HEK293 (cell line): Measurements from ENCODE around the gene PDXDC1.
"Not testable (repeated sequence)": the region's sequence is repeated elsewhere in the genome, so short reads cannot be mapped to it uniquely, and the experiment has no call there.

ENCODE experiments used
- CTCF ChIA-PET: fragments of 350-600 bp; formaldehyde crosslinking; extraction: SDS; loops from one replicate; lab custom pipeline; 2021; ENCODE audit warnings: antibody characterized with exemption; lab: Yijun Ruan, JAX
- POLR2A ChIA-PET: fragments of 300-600 bp; formaldehyde crosslinking; extraction: SDS; loops from one replicate; lab custom pipeline; 2020; ENCODE audit warnings: antibody characterized with exemption, inconsistent platforms; lab: Yijun Ruan, JAX
- H3K27ac ChIP-seq: fragments of 200-500 bp; sonication (Bioruptor generic); 2 replicates; pipeline ENCODE4 v1.5.1; 2014; ENCODE audit warnings: low read depth, low read length, control low read depth, inconsistent platforms; ENCODE audit errors: extremely low read depth
- H3K36me3 ChIP-seq, 2 experiments: fragments of 200-500 bp in 1 of 2; sonication (Bioruptor generic) in 1 of 2; 1 replicate in 1 of 2; 2 replicates in 1 of 2; pipeline ENCODE4 v1.5.1; 2014 to 2017; ENCODE audit warnings: inconsistent platforms in 2 of 2, low read length in 2 of 2; ENCODE audit not compliant: control insufficient read depth in 2 of 2, insufficient read depth in 1 of 2
- H3K4me1 ChIP-seq: fragments of 200-500 bp; sonication (Bioruptor generic); 2 replicates; pipeline ENCODE4 v1.5.1; 2014; ENCODE audit warnings: mild to moderate bottlenecking, low read length, inconsistent platforms; ENCODE audit not compliant: control insufficient read depth, insufficient read depth
- H3K4me3 ChIP-seq: 2 replicates; pipeline ENCODE4 v1.5.1; 2011; ENCODE audit warnings: low read depth, mild to moderate bottlenecking, control low read depth, low read length, moderate library complexity
- H3K9me3 ChIP-seq: fragments of 200-500 bp; sonication (Bioruptor generic); 2 replicates; pipeline ENCODE4 v1.5.1; 2014; ENCODE audit warnings: low read depth, low read length, inconsistent platforms; ENCODE audit not compliant: control insufficient read depth, insufficient read depth
- ELK4 ChIP-seq: IDR thresholded peaks from 2 replicates; pipeline ENCODE4 v1.6.1; 2011; ENCODE audit warnings: mild to moderate bottlenecking, low read depth, low read length, borderline replicate concordance
- RBAK ChIP-seq: fragments of 450-650 bp; formaldehyde crosslinking; IDR thresholded peaks from 2 replicates; pipeline ENCODE4 v1.5.1; 2016; ENCODE audit warnings: missing biosample characterization, missing genetic modification characterization
- SP7 ChIP-seq: fragments of 450-650 bp; formaldehyde crosslinking; IDR thresholded peaks from 2 replicates; pipeline ENCODE4 v1.5.1; 2016; ENCODE audit warnings: missing biosample characterization, missing genetic modification characterization
- ZBTB10 ChIP-seq: fragments of 450-650 bp; formaldehyde crosslinking; IDR thresholded peaks from 2 replicates; pipeline ENCODE4 v1.5.1; 2016; ENCODE audit warnings: missing biosample characterization, missing genetic modification characterization
- ZNF138 ChIP-seq: fragments of 450-650 bp; formaldehyde crosslinking; IDR thresholded peaks from 2 replicates; pipeline ENCODE4 v1.5.1; 2016; ENCODE audit warnings: missing biosample characterization, missing genetic modification characterization, borderline replicate concordance
- ZNF169 ChIP-seq: fragments of 450-650 bp; formaldehyde crosslinking; IDR thresholded peaks from 2 replicates; pipeline ENCODE4 v1.5.1; 2016; ENCODE audit warnings: missing biosample characterization, missing genetic modification characterization

The PDXDC1 gene

DNA sequence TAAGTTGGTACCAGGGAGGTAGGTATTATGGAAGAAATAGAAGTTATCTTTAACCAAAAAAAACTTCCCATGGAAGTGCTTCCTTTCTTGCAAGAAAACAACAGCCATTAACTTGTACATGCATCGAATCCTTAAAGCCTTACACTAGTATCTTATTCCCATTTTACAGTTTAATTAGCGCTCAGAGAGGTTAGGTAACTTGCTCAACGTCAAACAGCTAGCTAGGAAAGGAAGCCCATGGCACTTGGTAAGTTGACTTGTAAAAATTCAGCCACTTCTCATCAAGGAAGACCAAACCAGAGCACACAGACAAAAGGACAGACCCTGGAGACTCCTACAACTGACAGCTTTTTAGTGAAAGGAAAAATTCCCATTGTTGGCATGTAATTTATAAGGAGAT lies 84.5 kb downstream of the PDXDC1 start (continued):
- no peak for TF ChIP-seq ELK4
- TF ChIP-seq ZNF138 (tag by site-specific recombination): no peak
- TF ChIP-seq RBAK (tag by site-specific recombination): no peak
- no peak for TF ChIP-seq SP7 (tag by site-specific recombination)
- no peak for TF ChIP-seq ZBTB10 (tag by site-specific recombination)
- no peak for TF ChIP-seq ZNF169

DNA sequence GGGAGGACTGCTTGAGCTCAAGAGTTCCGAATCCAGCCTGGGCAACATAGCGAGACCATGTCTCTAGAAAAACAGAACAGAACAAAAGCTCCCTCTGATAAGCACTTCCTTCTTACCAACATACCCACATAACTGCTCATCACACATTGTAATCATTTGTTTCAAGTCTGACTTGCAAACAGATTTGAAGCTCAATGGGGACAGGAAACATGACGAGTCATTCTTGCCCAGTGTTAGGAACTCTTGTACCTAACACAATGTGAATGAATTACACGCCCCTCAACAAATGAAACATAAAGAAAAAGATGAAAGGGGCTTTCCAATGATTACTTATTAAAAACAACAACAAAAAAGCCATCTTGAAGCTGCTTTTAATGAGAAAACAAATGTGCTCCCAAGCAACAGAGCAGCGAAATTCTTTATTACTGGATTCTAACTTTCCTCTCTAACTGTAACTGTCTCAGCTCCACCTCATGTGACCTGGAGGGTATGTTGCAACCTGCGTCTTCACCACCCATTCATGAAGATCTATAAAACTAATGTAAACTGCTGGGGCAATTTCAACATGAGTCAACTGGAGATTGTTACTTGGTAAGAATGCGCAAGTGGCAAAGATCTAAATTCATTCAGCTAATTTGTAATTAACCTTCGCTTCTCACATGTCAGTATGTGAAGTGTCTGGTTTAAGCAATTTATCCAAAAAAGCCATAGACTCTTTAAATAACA lies 87.4 kb downstream of the PDXDC1 start:
- H3K4me1 ChIP-seq, POLR2A ChIA-PET, H3K27ac ChIP-seq, H3K4me3 ChIP-seq, H3K9me3 ChIP-seq: not testable (repeated sequence)
- H3K36me3 ChIP-seq: peaks cover 16 to 69% of the 10 kb centered on the region in 2 experiments
- CTCF ChIA-PET: interaction anchor here (1.9 kb wide), 1 partner anchor 11 kb away, joined by 6 read pairs; no protein-coding TSS in a partner anchor

DNA sequence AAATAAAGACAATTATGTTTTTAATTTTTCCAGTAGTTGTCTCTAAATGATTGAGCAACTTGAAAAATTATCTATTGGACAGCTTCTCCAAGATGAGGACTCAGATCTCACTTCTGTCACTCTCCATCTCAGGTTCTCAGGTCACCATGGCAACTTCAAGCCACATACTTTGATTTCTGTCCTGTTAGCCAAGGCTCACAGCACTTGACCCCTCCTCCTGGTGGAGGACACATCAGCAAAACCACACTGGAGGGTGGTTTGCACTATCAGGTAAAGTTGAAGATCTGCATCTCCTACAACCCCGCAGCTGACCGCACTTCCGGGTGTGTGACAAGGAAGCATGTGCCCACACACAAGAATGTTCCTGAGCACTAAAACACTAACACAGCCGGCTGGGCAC lies 91.1 kb downstream of the PDXDC1 start:
- H3K4me3 ChIP-seq, CTCF ChIA-PET, H3K9me3 ChIP-seq, POLR2A ChIA-PET, H3K4me1 ChIP-seq, H3K27ac ChIP-seq: not testable (repeated sequence)
- H3K36me3 ChIP-seq: peaks cover 6 to 66% of the 10 kb centered on the region in 2 experiments

DNA sequence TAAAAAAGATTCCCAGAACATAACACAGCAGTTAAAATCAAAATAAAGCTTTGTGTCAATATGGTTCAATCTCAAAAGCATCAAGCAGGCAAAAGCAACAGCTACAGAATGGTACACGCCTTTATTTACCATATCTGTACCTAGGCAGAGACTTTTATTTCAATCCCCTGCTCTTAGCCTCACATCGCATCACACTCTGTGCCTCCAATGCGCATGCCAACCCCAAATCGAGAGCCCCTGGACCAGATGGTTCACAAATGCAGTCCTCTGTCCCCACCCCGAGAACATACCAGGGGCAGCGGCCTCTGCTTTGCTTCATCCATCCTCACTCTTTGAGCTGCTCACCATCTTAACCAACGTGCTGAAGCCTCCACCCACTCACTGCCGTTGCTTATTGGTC lies 91.9 kb downstream of the PDXDC1 start:
- H3K27ac ChIP-seq, H3K9me3 ChIP-seq, H3K4me1 ChIP-seq, H3K4me3 ChIP-seq, CTCF ChIA-PET: not testable (repeated sequence)
- H3K36me3 ChIP-seq: peaks cover 0 to 62% of the 10 kb centered on the region in 2 experiments; a peak in 2 of 3 replicates
- POLR2A ChIA-PET: interaction anchor here (0.7 kb wide), 1 partner anchor 28 kb away, joined by 4 read pairs; no protein-coding TSS in a partner anchor

GRCh38 chr16:15071013-15071412 lies 96.2 kb downstream of the PDXDC1 start:
- H3K4me1 ChIP-seq, H3K9me3 ChIP-seq, H3K4me3 ChIP-seq, CTCF ChIA-PET, H3K27ac ChIP-seq, POLR2A ChIA-PET: not testable (repeated sequence)
- peaks cover 27 to 69% of the 10 kb centered on the region in 2 experiments; a peak in 2 of 3 replicates for H3K36me3 ChIP-seq
